Natural killer cell (primary cell): ENCODE results near the gene NPHP4. TPM values are rescaled to one million over a fixed set of nuclear protein-coding genes. Genes with fewer than 3 reads are reported as not detected.

Experiments
- ATAC-seq, 3 donors: fragments of 150-1000 bp in 2 of 3; fragments of 200-7000 bp in 1 of 3; cut with Tn5 transposase; 1 replicate in 1 of 3; 2 replicates in 2 of 3; pipeline ENCODE4 v1.10.0; 2021; ENCODE audit warnings: mild to moderate bottlenecking in 2 of 3, moderate library complexity in 2 of 3
- DNase-seq, 2 donors: peaks; one replicate each; pipeline versions ENCODE4 v3.0.0 to v3.0.0-alpha.2; 2013 to 2021; ENCODE audit warnings: mixed read lengths in 1 of 2
- H3K27ac ChIP-seq: one replicate; pipeline ENCODE4 v1.5.1; 2013; ENCODE audit warnings: mild to moderate bottlenecking, low read length
- H3K27me3 ChIP-seq: one replicate; pipeline ENCODE4 v1.6.1; 2013; ENCODE audit warnings: low read length; ENCODE audit not compliant: control insufficient read depth, insufficient read depth
- H3K36me3 ChIP-seq: one replicate; pipeline ENCODE4 v1.6.1; 2013; ENCODE audit warnings: low read length; ENCODE audit not compliant: control insufficient read depth, insufficient read depth
- H3K4me1 ChIP-seq: one replicate; pipeline ENCODE4 v1.6.1; 2013; ENCODE audit warnings: low read length; ENCODE audit not compliant: control insufficient read depth, insufficient read depth
- H3K4me3 ChIP-seq: one replicate; pipeline ENCODE4 v1.5.1; 2013; ENCODE audit warnings: low read length
- H3K9me3 ChIP-seq: one replicate; pipeline ENCODE4 v1.6.1; 2013; ENCODE audit warnings: low read length; ENCODE audit not compliant: control insufficient read depth, insufficient read depth
- H3K27ac Mint-ChIP-seq, 2 donors: one replicate each; pipeline ENCODE4 v1.8.0; 2022; ENCODE audit warnings: mild to moderate bottlenecking in 2 of 2, mixed read lengths in 2 of 2, moderate library complexity in 1 of 2
- H3K27me3 Mint-ChIP-seq, 2 donors: one replicate each; pipeline ENCODE4 v1.8.0; 2022; ENCODE audit warnings: low read depth in 2 of 2, mixed read lengths in 2 of 2
- H3K36me3 Mint-ChIP-seq: one replicate; pipeline ENCODE4 v1.8.0; 2022; ENCODE audit warnings: mixed read lengths
- H3K4me1 Mint-ChIP-seq, 2 donors: one replicate each; pipeline ENCODE4 v1.8.0; 2022; ENCODE audit warnings: mixed read lengths in 2 of 2
- H3K4me3 Mint-ChIP-seq: one replicate; pipeline ENCODE4 v1.8.0; 2022; ENCODE audit warnings: mild to moderate bottlenecking, moderate library complexity, mixed read lengths
- H3K9me3 Mint-ChIP-seq, 2 donors: one replicate each; pipeline ENCODE4 v1.8.0; 2022; ENCODE audit warnings: mixed read lengths in 2 of 2
- CTCF ChIP-seq: fragments of 200-600 bp; IDR thresholded peaks from one replicate; pipeline ENCODE4 v1.8.0; 2022; ENCODE audit warnings: antibody characterized with exemption
- WGBS: methylation state at CpG from one replicate; pipeline ENCODE4 v1.1.7; 2013; ENCODE audit warnings: missing lambda C conversion rate; ENCODE audit not compliant: insufficient coverage; 5-methylcytosine and 5-hydroxymethylcytosine counted together
- intact Hi-C: fragments of 100-400 bp; cut with micrococcal nuclease; formaldehyde crosslinking; loops from one replicate; pipeline ENCODE4 v1.14.2; 2022
- total RNA-seq, 4 donors: library from RNA; stranded (reverse); fragments of 120-200 nt in 1 of 4; gene quantifications; one replicate each; pipeline versions ENCODE4 v1.2.3 to v1.2.4, GENCODE V29; 2013 to 2022

NPHP4 gene
- total RNA-seq, 3 donors from 2014 or later (not counting 1 experiment from before 2014, with no cell fraction given), result 6.3 to 14.7 (median 10.1) TPM

DNA sequence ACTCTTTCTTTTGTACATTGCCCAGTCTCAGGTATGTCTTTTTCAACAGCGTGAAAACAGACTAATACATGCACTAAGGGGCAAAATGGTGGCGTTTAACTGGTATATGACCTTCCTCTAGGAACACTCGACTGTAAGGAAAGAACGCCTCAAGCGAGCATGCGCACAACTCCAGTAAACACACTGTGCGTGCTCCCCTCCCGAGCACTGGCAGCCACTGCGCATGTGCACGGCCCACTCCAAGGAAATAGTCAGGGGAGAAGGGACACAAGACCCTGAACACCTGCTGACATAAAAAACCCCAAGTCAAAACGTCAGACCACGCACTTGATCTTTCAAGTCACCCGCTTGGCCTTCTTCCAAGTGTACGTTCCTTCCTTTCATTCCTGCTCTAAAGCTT is 173.5 kb downstream of the NPHP4 start:
- intact Hi-C loops, result no loop called here
- no peaks in the 10 kb centered on the region for H3K9me3 ChIP-seq
- no peaks in the 10 kb centered on the region for H3K27me3 ChIP-seq
- H3K9me3 Mint-ChIP-seq, result no peaks in the 10 kb centered on the region
- no peak overlapping the region for H3K27ac ChIP-seq
- H3K4me1 Mint-ChIP-seq, result no peaks in the 10 kb centered on the region
- no peak for TF ChIP-seq CTCF
- DNase-seq, result no peak
- H3K27me3 Mint-ChIP-seq, result peaks cover 10 to 19% of the 10 kb centered on the region in 2 donors
- no peaks in the 10 kb centered on the region for H3K4me1 ChIP-seq
- no peaks in the 10 kb centered on the region for H3K36me3 ChIP-seq
- 61% methylated on average over 14 of the region's 14 CpGs for WGBS
- H3K4me3 Mint-ChIP-seq, result no peak overlapping the region
- H3K36me3 Mint-ChIP-seq, result no peaks in the 10 kb centered on the region
- no peak overlapping the region for H3K4me3 ChIP-seq
- ATAC-seq, result no peak
- H3K27ac Mint-ChIP-seq, result no peak overlapping the region

- H3K27ac ChIP-seq, result no peak overlapping the region
- H3K27me3 Mint-ChIP-seq, result peaks cover 10 to 19% of the 10 kb centered on the region in 2 donors
- H3K27ac Mint-ChIP-seq, result no peak overlapping the region
- no peaks in the 10 kb centered on the region for H3K36me3 ChIP-seq
- no peaks in the 10 kb centered on the region for H3K36me3 Mint-ChIP-seq
- H3K9me3 Mint-ChIP-seq, result no peaks in the 10 kb centered on the region
- no peak for ATAC-seq
- H3K4me3 Mint-ChIP-seq, result no peak overlapping the region
- no peaks in the 10 kb centered on the region for H3K4me1 ChIP-seq
- intact Hi-C loops, result no loop called here
- no peak for DNase-seq
- H3K4me3 ChIP-seq, result no peak overlapping the region
- no peaks in the 10 kb centered on the region for H3K4me1 Mint-ChIP-seq
- no peaks in the 10 kb centered on the region for H3K9me3 ChIP-seq
- WGBS, result 73% methylated on average over 2 of the region's 4 CpGs
- TF ChIP-seq CTCF, result no peak
- H3K27me3 ChIP-seq, result no peaks in the 10 kb centered on the region
These were observed 176.5 kb downstream of the NPHP4 start for GRCh38 chr1:5815716-5816115.

DNA sequence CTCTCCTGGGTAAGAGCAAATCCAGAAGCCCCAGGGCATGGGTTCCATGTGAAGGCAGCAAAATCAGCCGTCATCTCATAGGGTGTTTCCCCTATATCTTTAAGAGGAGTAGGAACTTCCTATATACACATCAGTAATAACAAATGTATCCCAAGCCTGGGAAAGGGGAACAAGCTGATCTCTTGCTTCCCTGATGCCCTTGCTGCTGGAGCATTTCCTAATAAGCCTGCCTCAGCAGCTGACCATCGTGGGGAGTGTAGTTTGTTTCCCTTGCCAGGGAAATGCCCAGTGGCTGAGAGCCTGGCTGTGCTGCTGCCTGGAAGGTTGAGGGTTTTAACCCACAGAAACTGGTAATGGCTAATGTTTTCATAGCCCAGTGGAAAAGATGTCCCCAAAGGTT is 177.0 kb downstream of the NPHP4 start:
- H3K4me3 ChIP-seq, result no peak overlapping the region
- H3K4me1 ChIP-seq, result no peaks in the 10 kb centered on the region
- Mint-ChIP-seq H3K27me3 (peaks cover 10 to 19% of the 10 kb centered on the region in 2 donors), H3K4me1 (no peaks in the 10 kb centered on the region), H3K36me3 (no peaks in the 10 kb centered on the region), H3K4me3 (no peak overlapping the region), H3K9me3 (no peaks in the 10 kb centered on the region), H3K27ac (no peak overlapping the region)
- no peaks in the 10 kb centered on the region for H3K27me3 ChIP-seq
- ATAC-seq, result no peak
- TF ChIP-seq CTCF, result no peak
- H3K27ac ChIP-seq, result no peak overlapping the region
- DNase-seq, result no peak
- intact Hi-C loops, result no loop called here
- WGBS, result 32% methylated on average over 1 of the region's 2 CpGs
- H3K9me3 ChIP-seq, result no peaks in the 10 kb centered on the region
- H3K36me3 ChIP-seq, result no peaks in the 10 kb centered on the region

- intact Hi-C loops, result no loop called here
- no peak for ATAC-seq
These were observed 178.1 kb downstream of the NPHP4 start for GRCh38 chr1:5814046-5814619.

More at GRCh38 chr1:5814046-5814619, 178.1 kb downstream of the NPHP4 start:
- Mint-ChIP-seq H3K36me3 (no peaks in the 10 kb centered on the region), H3K9me3 (no peaks in the 10 kb centered on the region), H3K4me1 (no peaks in the 10 kb centered on the region), H3K4me3 (no peak overlapping the region), H3K27me3 (peaks cover 10 to 14% of the 10 kb centered on the region in 2 donors), H3K27ac (no peak overlapping the region)
- no peak for DNase-seq
- Histone ChIP-seq H3K4me1 (no peaks in the 10 kb centered on the region), H3K4me3 (no peak overlapping the region), H3K27ac (no peak overlapping the region), H3K27me3 (no peaks in the 10 kb centered on the region), H3K36me3 (no peaks in the 10 kb centered on the region), H3K9me3 (no peaks in the 10 kb centered on the region)
- 64% methylated on average over 25 of the region's 25 CpGs for WGBS
- no peak for TF ChIP-seq CTCF
